UCSD-AML1 (cell line): ENCODE measurements around the gene IL10RA.
"Not testable (repeated sequence)": the region's sequence is repeated elsewhere in the genome, so short reads cannot be mapped to it uniquely, and the experiment has no call there.

Experiments used
- DNase-seq: peaks from one replicate; lab custom pipeline; 2025; ENCODE audit not compliant: unreplicated experiment; lab: John Stamatoyannopoulos, UW

Gene IL10RA

DNA sequence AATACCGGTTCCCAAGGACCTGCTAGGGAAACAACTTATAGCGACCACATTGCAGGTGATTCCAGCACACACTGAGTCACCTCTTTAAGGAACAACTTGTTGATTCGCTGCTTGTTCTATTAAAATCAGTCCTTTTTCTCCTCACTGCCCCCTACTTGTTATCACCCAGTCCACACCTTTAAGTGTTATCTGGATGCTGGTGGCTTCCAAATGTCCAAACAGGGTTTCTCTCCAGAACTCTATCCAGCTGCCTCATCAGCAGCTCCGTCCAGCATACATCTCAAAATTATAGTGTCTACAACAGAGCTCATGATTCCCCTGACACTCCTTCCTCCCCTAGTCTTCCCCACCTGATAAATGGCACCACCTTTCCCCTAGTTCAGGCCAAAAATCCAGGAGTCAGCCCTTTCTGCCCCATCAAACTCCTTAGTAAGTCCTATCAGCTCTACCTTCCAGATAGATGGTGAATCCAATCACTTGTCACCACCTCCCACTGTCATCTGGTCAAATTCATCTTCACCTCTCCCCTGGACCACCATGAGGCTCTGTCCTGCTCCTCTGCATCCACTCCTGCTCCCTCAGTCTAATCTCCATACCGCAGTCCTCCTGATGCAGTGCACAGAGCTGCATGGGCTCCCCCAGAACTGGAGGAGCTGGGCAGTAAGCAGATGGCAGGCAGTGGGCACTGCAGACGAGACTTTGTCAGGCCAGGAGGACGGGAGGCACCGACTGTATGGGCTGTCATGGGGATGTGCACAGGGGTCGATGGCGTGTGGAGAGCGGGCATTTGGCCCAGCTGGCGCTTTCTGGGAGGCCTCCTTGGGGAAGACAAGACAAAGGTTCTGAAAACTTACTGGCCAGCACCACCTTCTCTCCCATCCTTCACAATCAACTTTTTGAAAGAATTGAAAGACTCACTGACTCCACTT is 19.3 kb downstream of the IL10RA start:
- no peak for DNase-seq

DNA sequence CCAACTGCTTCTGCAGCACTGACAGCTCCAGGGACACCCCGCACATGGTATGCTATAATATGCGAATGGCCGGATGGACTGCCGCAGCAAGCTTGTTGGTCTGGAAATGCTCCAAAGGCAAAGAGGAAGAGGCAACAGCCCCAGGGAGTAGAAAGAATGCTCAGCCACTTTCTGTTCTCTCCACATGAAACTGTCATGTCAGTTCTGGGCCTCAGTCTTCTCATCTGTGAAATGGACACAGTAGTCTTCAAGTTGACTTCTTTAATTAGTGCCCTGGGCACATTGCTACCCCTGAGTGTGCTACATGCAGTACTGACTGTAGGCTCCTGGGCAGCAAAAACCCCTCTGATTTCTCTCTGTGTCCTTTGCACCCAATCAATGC is 19.9 kb downstream of the IL10RA start:
- no peak for DNase-seq

DNA sequence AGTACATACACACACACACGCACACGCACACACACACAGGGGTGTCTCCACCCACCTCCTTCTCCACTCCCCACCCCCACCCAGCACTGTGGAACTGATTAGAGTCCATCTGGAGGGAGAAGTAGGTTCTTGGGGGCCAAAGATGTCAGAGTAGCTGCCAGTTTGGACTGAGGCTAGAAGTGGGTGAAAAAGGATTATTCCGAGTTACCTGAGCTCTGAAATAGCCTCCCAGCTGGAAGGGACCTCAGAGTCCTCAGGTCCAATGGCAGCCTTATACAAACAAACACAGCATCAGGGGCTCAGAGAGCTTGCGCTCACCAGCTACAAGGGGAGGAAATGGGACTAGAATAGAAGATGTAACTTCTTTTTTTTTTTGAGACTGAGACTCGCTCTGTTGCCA is 20.8 kb downstream of the IL10RA start:
- DNase-seq = no peak

DNA sequence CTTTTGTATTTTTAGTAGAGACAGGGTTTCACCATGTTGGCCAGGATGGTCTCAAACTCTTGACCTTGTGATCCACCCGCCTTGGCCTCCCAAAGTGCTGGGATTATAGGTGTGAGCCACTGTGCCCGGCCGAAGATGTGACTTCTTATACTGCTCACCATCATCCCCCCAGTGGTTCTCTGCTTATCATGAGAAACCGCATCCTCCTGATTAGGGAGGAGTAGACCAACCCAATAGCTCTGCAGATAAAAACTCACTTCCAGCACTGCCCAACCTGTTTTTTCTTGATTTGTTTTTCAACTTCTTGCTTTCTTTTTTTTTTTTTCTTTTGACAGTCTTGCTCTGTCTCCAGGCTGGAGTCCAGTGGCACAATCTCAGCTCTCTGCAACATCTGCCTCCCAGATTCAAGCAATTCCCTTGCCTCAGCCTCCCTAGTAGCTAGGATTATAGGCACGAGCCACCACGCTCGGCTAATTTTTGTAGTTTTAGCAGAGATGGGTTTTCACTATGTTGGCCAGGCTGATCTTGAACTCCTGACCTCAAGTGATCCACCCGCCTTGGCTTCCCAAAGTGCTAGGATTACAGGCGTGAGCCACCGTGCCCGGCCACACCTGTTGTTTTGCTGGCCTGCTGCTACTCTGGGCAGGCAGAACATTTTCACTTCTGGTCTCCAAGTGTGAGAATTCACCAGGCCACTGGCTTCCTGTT is 21.5 kb downstream of the IL10RA start:
- not testable (repeated sequence) for DNase-seq

DNA sequence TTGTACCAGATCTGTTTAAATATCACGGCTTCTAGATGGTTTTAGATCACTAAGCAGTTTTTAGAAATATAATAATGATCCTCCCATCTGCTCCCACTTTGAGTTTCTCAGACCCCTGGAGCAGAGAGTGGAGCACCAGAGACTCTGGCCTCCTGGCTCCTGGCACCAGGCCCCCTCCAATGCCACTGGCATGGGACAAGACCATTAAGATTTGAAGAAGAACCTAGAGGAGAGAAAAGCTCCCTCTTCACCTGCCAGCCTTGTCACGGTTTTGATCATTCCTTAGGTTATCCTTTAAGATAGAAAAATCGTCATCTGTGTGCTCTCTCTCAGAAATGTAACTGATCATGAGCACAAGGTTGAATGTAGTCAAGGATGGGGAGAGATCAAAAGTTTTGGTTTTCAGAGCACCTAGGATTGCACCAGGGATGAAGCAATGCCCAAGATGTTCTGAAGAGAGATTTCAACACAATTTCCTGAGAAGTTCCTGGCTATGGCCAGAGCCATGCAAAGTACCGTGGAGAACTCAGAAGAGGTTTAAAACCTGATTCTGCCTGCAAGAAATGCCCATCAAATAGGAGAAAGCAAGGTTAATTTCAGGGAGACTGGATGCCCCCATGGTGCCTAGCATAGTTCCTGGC is 22.2 kb downstream of the IL10RA start:
- no peak for DNase-seq

DNA sequence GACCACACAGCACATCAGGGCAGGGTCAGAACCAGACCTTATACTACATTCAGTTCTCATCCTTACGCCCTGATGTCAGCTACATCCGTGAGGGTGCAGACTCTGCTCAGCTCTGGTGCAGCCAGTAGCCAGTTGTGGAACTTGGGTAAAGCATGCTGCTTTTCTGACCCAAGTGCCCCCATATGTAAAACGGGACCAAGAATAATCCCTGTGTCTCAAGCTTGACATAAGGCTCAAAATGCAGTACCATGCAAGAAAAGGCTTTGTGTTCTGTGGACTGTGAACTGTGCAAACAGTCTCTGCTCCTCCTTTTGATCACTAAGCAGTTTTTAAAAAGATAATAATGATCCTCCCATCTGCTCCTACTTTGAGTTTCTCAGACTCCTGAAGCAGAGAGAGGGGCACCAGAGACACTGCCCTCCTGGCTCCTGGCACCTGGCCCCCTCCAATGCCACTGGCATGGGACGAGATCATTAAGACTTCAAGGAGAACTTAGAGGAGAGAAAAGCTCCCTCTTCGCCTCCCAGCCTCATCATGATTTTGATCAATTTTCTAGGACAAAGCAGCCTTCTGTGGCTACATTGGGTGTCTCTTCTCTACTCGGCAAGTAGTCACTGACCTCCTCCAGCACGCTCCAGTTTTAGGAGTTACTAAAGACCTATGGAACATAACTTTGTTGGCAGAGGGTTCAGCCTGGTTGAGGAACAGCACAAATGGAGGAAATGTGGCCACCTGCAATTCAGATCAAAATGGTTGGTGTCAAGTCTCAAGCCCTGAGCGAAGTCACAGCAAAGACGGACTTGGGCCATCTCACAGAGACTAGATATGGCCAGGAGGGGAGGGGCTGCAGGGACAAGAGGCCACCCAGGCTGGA is 23.9 kb downstream of the IL10RA start:
- no peak for DNase-seq

DNA sequence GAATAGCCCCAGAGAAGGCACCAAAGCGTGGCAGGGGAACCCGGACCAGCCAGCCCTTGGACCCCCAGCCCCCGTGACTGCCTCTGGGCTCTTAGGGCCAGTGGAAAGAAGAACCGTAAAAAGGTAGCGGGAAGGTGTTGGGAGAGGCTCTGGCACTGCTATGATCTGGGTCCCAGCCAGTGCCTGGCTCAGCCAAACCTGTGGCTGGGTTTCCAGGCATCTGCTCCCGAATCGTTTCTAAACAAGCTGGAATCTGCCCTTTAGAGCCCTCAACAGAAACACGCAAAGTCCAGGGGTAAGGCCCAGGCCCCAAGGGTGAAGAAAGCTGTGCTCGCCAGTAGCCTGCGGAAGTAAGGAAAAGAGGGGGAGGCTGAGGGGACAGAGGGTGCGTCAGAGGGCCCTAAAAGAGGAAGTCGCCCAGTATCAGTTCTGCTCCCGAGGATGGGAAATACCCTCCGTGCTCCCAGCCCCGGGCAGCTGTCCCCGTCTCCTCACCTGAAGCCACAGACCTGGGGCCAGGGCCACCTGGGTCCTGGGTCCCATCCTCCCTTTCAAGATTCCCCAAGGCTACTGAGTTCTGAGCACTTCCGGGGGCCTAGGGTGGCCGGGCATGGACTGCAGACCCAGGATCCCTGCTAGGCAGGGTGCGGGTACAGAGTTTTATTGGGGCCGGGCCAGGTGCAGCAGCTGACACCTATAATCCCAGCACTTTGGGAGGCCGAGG is 24.7 kb downstream of the IL10RA start:
- DNase-seq = peak; percentile 69

DNA sequence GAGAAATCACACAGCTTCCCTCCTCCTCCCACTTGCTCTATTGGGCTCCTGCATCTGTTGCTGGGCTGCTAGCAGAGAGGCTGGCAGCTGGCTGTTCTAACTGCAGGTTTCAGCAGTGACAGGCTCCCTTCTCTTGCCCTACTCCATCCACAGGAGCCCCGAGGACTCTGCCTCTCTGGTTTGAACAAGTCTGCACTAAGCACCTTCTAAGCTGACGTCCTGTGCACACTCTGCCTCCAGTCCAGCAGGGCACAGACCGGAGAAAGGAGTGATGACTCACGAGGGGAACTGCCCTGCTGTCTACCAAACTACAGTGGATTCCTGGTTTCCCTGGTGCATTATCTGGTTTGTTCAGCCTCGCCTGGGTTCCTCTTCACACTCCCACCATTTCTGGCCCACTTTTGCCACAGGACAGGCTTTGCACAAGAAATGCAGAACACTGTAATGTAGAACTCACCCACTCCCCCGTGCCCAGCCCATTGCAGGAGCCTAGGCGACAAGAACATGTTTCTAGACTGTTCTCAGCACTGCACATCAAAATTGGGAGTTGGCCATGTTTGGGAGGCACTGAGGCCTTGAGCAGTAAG is 26.0 kb downstream of the IL10RA start:
- DNase-seq = peak; percentile 84

DNA sequence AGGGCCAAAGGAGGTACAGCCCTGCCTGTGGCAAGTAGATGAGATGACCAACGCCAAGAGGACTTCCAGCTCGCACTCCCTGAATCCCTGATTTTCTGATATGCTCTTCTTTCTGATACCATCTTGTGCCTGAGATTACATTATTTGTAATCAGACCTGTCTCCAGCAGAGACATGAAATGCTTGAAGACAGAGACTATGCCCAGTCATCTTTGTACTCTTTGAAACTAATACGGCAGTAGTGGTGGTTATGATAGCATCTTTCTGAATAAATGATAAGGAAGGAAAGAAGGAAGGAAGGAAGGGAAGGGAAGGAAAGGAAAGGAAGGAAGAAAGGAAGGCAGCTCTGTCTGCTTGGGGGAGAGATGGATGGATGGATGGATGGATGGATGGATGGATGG is 27.8 kb downstream of the IL10RA start:
- no peak for DNase-seq

DNA sequence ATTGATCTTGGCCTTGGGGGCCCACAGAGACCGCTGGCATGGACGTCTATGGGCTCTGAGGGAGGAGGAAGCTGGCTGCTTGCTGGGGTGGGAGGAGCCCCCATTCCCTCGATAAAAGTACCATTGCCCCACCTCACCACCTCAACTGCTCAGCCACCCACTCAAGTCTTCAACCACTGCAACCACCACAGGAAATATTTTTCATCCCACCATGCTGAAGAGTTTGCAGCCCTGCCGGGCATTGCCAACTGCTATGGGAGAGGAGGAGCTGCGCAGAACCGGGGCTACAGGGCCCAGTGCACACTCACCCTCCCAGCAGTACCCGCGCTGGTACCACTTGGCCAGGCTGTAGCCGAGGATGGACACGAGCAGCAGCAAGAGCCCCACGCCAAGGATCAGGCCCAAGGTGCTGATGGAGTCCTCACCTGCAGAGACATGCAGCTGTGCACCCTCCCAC is 29.2 kb downstream of the IL10RA start:
- DNase-seq = no peak

DNA sequence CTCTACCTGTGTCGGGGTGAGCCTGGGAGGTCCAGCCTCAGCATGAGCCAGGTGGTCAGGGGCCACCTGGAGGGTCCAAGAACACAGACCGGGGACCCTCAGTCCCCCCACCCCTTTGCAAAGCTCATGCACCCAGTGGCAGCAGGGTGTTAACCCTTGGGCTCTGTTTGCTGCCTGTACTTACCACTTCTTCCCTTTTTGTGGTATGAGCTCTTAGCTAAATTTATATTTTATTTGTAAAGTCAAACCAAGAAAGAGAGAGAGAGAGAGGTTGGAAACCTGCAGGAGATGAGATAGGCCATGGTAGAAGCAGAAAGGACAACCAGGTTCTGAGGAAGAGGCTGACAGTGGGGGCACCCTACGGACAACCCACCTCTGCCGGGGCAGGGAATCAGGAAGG is 29.9 kb downstream of the IL10RA start:
- no peak for DNase-seq

DNA sequence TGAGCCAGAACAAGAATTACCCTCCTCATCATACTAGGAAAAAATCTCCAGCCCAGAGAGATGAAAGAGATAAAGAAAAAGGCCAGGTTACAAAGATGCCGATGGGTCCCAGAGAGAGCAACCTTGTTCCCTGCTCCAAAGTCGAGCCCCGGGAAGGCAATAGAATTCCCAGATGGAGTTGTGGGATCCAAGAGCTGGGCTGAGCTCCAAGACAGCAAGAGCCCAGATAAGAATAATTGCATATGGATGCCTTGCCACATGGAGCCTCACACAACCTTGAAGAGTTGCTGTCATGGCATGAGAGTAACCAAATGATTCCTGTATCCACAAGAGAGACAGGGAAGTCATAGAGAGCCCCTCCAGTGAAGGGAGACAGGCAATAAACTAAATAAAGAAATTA is 30.9 kb downstream of the IL10RA start:
- no peak for DNase-seq

DNA sequence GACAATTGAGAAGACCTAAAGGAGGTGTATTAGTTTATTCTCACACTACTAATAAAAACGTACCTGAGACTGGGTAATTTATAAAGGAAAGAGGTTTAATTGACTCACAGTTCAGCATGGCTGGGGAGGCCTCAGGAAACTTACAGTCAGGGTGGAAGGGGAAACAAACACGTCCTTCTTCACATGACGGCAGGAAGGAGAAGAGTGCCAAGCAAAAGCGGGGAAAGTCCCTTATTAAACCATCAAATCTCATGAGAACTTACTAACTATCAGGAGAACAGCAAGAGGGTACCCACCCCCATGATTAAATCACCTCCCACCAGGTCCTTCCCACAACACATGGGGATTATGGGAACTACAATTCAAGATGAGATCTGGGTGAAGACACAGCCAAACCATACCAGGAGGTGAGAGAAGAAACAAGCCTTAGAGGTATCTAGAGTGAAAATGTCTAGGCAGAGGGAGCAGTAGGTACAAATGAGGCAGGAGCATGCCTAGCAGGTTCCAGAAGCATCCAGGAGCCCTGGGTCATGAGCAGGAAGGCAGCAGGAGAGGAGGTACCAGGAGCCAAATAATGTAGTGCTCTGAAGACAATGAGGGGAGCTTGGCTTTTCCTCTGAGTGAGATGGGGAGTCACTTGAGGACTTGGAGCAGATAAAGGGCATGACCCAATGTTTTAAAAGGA is 31.6 kb downstream of the IL10RA start:
- DNase-seq = no peak

DNA sequence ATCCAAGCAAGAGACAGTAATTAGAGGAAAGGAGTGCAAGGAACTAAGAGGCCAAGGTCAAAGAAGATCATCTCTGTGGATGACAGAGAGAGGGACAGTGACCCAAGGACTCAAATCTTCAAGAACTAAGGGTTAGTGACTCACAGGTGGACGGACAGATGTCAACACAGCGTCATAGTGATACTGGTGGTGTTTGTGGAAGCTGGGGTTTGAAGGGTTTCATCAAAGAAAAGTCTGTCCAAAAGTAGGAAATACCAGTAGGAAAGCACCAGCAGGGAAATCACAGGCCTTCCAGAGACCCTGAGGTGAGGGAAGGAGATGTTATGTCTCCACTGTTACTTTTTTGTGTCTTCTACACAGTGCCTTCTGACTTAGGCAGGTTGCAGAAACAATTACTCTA is 32.2 kb downstream of the IL10RA start:
- no peak for DNase-seq

DNA sequence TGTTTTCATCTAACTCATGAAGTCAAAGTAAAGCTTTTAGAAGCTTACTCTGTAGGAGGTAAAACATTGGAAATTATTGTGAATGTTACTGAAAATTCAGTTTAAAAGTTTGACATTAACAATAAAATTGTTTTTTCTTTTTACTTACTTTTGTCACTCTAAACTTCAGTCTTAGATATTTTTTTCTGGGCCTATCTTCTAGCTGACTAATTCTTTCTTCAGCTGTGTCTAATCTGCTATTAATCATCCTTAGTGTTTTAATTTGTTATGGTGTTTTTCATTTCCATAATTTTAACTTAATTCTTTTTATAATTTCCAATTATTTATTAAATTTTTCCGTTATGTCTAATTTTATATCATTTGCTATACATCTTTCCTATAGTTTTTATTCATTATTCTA is 35.0 kb downstream of the IL10RA start:
- DNase-seq = no peak

DNA sequence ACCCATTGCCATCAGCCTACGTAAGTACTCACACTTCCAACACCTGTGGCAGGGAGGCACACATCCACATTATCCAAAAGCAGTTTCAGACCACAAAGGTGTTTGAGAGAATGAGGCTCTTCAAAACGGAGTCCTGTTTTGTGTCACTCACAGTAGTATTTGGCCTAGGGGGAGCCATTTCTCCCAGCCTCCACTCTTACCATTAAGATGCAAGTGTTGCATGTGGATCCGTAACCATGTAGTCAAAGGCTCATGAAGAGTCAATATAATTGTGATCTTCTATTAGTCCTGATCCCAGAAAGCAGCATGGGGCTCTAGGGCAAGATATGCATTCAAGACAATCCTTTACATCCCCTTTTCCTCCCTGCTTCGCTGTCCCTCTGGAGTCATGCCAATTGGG is 41.5 kb downstream of the IL10RA start:
- DNase-seq = no peak

DNA sequence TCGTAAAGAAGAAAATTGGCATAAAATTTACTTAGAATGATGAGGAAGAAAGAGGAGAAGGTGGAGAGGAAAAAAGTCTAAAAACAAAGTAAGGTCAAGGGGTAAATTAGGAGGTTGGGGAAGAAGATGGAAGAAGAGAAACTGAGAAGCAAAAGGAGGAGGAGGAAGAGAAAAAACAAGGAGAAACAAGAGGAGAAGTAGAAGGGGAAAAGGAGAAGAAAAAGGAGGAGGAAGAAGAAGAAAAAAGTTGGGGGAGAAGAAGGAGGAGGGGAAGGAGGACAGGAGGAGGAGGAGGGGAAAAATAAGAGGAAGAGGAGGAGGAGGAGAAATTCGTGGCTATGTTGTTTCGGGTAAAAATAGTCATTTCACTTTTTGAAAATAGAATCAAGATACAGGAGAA is 42.4 kb downstream of the IL10RA start:
- DNase-seq = no peak

DNA sequence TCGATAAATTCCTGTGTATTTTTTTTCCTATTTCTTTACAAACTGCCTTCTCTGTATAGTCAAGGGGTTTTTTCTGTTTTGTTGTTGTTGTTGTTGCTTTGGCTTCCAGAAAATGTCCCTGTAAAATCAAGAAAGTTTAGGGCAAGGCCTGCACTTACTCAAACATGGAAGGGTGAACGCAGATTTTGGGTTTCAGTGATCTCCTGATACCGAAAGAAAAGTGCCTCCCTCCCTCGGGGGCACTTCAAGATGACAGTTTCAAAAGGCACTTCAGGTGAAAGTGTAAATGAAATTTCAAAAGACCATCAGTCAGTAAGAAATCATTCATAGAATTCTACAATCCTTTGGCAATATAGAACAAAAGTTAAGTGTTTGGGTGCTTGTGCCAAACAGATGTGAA is 47.2 kb downstream of the IL10RA start:
- DNase-seq = no peak

DNA sequence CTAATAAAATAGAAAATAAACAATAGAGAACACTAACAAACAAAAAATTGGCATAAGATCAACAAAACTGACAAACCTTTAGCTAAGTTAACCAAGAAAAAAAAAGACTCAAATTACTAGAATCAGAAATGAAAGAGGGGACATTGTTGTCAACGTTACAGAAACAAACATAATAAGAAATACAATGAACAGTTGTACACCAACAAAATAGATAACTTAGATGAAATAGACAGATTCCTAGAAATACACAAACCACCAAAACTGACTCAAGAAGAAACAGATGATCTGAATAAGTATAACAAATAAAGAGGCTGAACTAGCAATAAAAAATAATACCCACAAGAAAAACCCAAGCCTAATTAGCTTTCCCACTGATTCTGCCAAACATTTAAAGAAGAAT is 55.9 kb downstream of the IL10RA start:
- no peak for DNase-seq
